Left ventricle myocardium inferior (tissue), 1 donor: Measurements from ENCODE around the gene THSD4. TPM values are rescaled to one million over a fixed set of nuclear protein-coding genes. Genes with fewer than 3 reads are reported as not detected.
A peak's percentile ranks its signal among the peaks of the same experiment; 100 is the strongest.

ENCODE experiments used
- DNase-seq: peaks from one replicate; pipeline ENCODE4 v3.0.0-alpha.2; 2020
- H3K27ac ChIP-seq: fragments of 200-600 bp; replicated peaks from 2 replicates; pipeline ENCODE4 v1.8.0; 2021
- H3K27me3 ChIP-seq: fragments of 200-600 bp; 2 replicates; pipeline ENCODE4 v1.8.0; 2021; ENCODE audit warnings: low read depth
- H3K36me3 ChIP-seq: fragments of 200-600 bp; 2 replicates; pipeline ENCODE4 v1.8.0; 2021
- H3K4me1 ChIP-seq: fragments of 200-600 bp; 2 replicates; pipeline ENCODE4 v1.8.0; 2021
- H3K4me3 ChIP-seq: fragments of 200-600 bp; 2 replicates; pipeline ENCODE4 v1.8.0; 2021; ENCODE audit warnings: mild to moderate bottlenecking, moderate library complexity
- H3K9me3 ChIP-seq: fragments of 200-600 bp; replicated peaks from 2 replicates; pipeline ENCODE4 v1.8.0; 2021
- intact Hi-C: fragments of 100-400 bp; cut with micrococcal nuclease; formaldehyde crosslinking; loops from one replicate; pipeline ENCODE4 v1.11.0; 2022
- total RNA-seq: library from RNA; stranded (reverse); fragmentation: NEBNext Ultra II Directional; extraction: Animal tissue kit (Norgen Biotek cat#: 25700); gene quantifications from one replicate; pipeline ENCODE4 v1.2.1, GENCODE V29; 2021
- TF ChIP-seq, protein P1 (sequence below): fragments of 200-600 bp; IDR thresholded peaks from 2 replicates; pipeline ENCODE4 v1.8.0; 2021; ENCODE audit warnings: antibody characterized with exemption, mild to moderate bottlenecking, borderline replicate concordance
- donor health status: DM: no; HTN: yes; CAD: no; lungs with severe emphysema.

THSD4 gene
- total RNA-seq, 1 donor from 2014 or later: 95.8 TPM

DNA sequence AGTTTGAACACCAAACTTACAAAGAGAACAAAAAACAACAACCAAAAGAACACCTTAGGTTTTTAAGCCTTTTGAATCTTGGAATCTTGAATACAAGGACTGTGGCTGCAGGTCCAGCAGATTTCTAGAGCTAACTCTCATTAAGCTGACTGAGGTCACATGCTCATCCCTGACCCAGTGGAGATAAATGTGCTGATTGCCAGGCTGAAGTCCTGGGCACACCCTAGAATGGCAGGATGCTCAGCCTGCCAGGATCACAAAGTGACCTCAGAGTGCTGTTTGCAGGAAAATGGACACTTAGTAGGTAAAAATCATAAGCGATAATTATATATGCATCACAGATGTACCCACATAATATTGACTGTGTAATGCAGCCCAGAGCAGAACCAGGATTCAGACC, 449.7 kb downstream of the THSD4 start:
- Histone ChIP-seq H3K27ac (no peak overlapping the region), H3K9me3 (no peaks in the 10 kb centered on the region), H3K36me3 (no peaks in the 10 kb centered on the region), H3K4me3 (no peak overlapping the region), H3K4me1 (peaks cover 19% of the 10 kb centered on the region), H3K27me3 (no peaks in the 10 kb centered on the region)
- intact Hi-C loops: no loop called here
- no peak for DNase-seq
- TF ChIP-seq, protein P1, sequence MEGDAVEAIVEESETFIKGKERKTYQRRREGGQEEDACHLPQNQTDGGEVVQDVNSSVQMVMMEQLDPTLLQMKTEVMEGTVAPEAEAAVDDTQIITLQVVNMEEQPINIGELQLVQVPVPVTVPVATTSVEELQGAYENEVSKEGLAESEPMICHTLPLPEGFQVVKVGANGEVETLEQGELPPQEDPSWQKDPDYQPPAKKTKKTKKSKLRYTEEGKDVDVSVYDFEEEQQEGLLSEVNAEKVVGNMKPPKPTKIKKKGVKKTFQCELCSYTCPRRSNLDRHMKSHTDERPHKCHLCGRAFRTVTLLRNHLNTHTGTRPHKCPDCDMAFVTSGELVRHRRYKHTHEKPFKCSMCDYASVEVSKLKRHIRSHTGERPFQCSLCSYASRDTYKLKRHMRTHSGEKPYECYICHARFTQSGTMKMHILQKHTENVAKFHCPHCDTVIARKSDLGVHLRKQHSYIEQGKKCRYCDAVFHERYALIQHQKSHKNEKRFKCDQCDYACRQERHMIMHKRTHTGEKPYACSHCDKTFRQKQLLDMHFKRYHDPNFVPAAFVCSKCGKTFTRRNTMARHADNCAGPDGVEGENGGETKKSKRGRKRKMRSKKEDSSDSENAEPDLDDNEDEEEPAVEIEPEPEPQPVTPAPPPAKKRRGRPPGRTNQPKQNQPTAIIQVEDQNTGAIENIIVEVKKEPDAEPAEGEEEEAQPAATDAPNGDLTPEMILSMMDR: no peak

DNA sequence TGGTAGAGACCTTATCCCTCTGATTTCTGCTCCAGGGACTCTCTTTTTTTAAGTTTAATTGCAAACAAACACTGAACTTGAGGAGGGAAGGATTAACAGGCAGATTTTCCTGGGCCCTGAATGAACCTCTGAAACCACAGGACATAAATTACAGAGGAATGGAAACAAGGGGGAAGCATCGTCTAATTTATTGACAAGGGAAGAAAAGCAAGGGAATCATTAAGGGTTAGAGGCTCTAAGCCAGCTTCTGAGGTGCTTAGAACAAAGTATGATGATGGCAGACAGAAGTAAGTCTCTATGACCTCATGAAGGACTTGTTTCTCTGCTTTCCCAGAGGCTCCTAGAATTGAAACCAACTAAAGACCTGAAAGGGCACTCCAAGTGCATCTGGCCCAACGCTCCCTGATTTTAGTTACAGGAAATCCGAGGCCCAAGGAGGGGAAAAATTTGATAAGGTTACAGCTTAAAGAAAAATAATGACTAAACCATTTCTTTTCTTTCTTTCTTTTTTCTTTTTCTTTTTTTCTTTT, 450.4 kb downstream of the THSD4 start:
- Histone ChIP-seq H3K9me3 (no peaks in the 10 kb centered on the region), H3K36me3 (no peaks in the 10 kb centered on the region), H3K4me1 (peaks cover 19% of the 10 kb centered on the region), H3K4me3 (no peak overlapping the region), H3K27me3 (no peaks in the 10 kb centered on the region), H3K27ac (peak overlapping the region; percentile 41)
- intact Hi-C loops: no loop called here
- TF ChIP-seq, protein P1: no peak
- no peak for DNase-seq

DNA sequence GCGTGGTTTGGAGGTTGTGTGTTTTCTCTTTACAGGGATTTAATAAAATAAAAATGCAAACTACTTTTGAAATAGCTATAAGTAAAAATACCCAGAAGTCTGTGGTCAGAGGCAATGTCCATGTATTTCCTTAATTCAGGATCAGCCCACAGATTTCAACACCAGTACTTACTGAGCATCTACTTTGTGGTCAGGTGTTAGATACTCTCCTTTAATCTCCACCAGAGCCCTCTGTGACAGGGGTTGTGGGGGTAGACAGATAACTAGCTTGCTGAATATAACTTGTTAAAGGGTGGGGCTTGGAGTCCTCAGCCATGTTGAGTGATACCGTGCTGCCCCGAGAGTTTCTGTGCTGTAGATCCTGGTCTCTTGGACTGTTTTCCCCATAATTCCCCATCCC, 451.0 kb downstream of the THSD4 start:
- no peak overlapping the region for H3K4me3 ChIP-seq
- intact Hi-C loops: no loop called here
- no peaks in the 10 kb centered on the region for H3K36me3 ChIP-seq
- peaks cover 19% of the 10 kb centered on the region for H3K4me1 ChIP-seq
- H3K27ac ChIP-seq: peak overlapping the region; percentile 41
- no peak for DNase-seq
- TF ChIP-seq, protein P1: no peak
- H3K9me3 ChIP-seq: no peaks in the 10 kb centered on the region
- no peaks in the 10 kb centered on the region for H3K27me3 ChIP-seq

DNA sequence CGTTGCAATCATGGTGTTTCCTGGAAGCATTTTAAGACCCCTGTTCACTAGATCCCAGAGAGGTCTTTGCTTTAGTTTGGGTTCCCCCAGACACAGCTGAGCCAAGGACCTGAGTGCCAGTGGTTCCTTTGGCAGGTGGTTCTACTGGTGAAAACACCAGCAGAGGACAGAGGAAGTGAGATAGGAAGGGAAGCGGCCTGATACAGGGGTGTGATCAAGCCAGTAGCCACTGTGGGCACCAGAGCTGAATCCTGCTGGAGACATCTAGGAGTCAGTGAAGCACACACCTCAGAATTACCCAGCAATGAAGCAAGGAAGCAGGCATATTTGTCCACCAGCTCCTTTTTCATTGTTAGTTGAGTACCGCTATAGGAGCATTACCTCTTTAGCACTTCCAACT, 451.9 kb downstream of the THSD4 start:
- no peaks in the 10 kb centered on the region for H3K9me3 ChIP-seq
- no peaks in the 10 kb centered on the region for H3K36me3 ChIP-seq
- no peak overlapping the region for H3K4me3 ChIP-seq
- no peak overlapping the region for H3K27ac ChIP-seq
- no peak for DNase-seq
- H3K4me1 ChIP-seq: peaks cover 23% of the 10 kb centered on the region
- TF ChIP-seq, protein P1: no peak
- H3K27me3 ChIP-seq: no peaks in the 10 kb centered on the region
- intact Hi-C loops: no loop called here

DNA sequence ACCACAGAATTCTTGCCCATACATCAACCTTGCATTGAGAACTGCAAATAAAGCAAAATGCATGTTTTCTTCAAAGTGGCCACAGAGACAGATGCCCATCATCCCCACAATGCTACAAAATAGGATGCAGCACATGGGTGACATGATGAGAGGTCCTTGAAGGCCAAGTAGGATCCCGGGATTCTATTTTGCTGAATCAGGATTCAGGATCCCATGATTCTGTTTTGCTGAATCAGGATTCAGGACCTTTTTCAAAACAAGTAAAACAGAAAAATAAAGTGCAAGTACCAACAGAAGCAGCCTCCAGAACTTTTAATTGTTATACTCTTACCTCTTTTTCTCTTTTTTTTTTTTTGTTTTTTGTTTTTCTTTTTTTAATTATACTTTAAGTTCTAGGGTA, 453.0 kb downstream of the THSD4 start:
- Histone ChIP-seq H3K4me3 (no peak overlapping the region), H3K4me1 (peaks cover 30% of the 10 kb centered on the region), H3K27me3 (no peaks in the 10 kb centered on the region), H3K27ac (no peak overlapping the region), H3K9me3 (no peaks in the 10 kb centered on the region), H3K36me3 (no peaks in the 10 kb centered on the region)
- no peak for DNase-seq
- TF ChIP-seq, protein P1: no peak
- intact Hi-C loops: no loop called here

DNA sequence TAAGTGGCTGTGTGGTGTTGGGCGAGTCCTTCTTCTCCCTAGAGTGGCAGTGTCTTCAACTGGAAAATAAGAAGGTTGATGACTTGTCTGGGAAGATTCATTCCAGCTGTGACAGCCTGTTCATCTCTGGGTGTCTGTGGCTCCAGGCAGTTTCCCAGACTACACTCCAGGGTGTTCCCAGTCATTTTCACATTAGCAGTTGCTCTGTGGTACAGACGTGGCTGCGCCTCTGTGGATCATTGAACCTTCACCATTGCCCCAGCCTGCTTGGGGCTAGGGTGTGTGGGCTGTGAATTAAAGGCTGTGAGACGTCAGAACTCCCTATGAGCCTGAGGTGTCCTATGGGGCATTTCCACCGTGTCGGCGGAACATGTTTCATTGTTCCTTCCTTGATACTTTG, 455.5 kb downstream of the THSD4 start:
- H3K27ac ChIP-seq: no peak overlapping the region
- peaks cover 21% of the 10 kb centered on the region for H3K4me1 ChIP-seq
- H3K4me3 ChIP-seq: no peak overlapping the region
- no peaks in the 10 kb centered on the region for H3K27me3 ChIP-seq
- TF ChIP-seq, protein P1: no peak
- no peak for DNase-seq
- no peaks in the 10 kb centered on the region for H3K36me3 ChIP-seq
- intact Hi-C loops: loop anchor here (10.0 kb wide), 2 partner anchors 116 to 164 kb away; no protein-coding TSS in a partner anchor
- H3K9me3 ChIP-seq: no peaks in the 10 kb centered on the region
